Measurements from ENCODE around the gene ARG2.

Gene ARG2

DNA sequence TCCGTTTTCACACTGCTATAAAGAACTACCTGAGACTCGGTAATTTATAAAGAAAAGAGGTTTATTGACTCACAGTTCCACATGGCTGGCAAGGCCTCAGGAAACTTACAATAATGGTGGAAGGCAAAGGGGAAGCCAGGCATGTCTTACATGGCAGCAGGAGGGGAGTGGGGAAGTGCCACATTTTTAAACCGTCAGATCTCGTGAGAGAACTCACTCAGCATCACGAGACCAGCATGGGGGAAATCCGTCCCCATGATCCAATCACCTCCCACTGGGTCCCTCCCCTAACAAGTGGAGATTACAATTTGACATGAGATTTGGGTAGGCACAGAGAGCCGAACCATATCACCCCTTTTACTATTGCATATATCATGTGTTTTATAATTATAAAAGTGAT lies 17.6 kb upstream of the ARG2 start:
- Histone ChIP-seq H3K4me2 (peak overlapping the region in 1 of 11 experiments; percentile 39; a peak in 1 of 22 replicates), H3K9ac (no peak overlapping the region), H4K20me1 (no peaks in the 10 kb centered on the region), H3K27me3 (peaks cover 4 to 21% (median 15%) of the 10 kb centered on the region in 11 experiments; a peak in 15 of 22 replicates), H3K4me1 (peaks cover 0 to 21% (median 7%) of the 10 kb centered on the region in 10 experiments; a peak in 13 of 20 replicates), H3K4me3 (no peak overlapping the region), H3K36me3 (no peaks in the 10 kb centered on the region), H3K9me3 (replicated peaks in 1 of 11) (peaks cover 20 to 28% (median 27%) of the 10 kb centered on the region in 11 experiments), H3K27ac (no peak overlapping the region)
- TF ChIP-seq Cebpa-rat (IDR thresholded peaks at IDR 0.05): no peak

DNA sequence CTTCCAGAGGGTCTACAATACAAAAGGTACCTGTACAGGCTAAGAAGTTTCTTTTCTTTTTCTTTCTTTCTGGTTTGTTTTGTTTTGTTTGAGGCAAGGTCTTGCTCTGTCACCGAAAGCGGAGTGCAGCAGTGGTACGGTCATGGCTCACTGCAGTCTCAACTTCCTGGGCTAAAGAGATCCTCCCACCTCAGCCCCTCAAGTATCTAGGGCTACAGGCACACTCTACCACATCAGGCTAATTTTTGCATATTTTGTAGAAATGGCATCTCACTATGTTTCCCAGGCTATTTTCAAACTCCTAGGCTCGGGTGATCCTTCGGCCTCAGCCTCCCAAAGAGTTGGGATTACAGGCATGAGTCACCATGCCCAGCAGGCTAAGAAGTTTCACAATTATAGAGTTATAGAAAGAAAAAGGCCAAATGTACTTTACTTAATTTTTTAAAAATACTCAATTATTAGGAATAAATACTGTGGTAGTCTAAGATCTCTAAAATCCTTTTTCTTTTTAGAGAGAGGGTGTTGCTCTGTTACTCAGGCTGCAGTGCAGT lies 16.6 kb upstream of the ARG2 start:
- Histone ChIP-seq H3K9me3 (replicated peaks in 1 of 11) (peaks cover 20 to 28% (median 27%) of the 10 kb centered on the region in 11 experiments), H3K9ac (no peak overlapping the region), H3K4me2 (peak overlapping the region in 10 of 11 experiments; percentile 7 to 39 (median 24); a peak in 12 of 22 replicates), H3K27ac (no peak overlapping the region), H3K36me3 (no peaks in the 10 kb centered on the region), H3K4me1 (peaks cover 0 to 21% (median 7%) of the 10 kb centered on the region in 10 experiments; a peak in 13 of 20 replicates), H3K4me3 (no peak overlapping the region), H4K20me1 (no peaks in the 10 kb centered on the region), H3K27me3 (peaks cover 4 to 21% (median 15%) of the 10 kb centered on the region in 11 experiments; a peak in 15 of 22 replicates)
- no peak for TF ChIP-seq Cebpa-rat (IDR thresholded peaks at IDR 0.05)

DNA sequence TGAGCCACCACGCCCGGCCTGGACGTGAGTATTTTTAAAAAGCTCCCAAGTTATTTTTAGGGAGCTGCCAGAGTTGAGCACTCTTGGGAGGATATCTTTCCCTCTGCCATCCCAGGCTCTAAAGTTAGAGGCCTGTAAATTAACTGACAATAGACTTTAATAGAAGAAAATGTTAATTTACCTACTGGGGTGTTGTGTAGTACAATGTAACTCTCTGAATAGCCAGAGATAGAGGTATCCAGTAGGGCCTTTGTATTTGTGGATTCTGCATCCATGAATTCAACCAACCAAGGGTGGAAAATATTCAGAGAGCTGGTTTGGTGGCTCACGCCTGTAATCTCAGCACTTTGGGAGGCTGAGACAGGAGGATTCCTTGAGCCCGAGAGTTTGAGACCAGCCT lies 12.1 kb upstream of the ARG2 start:
- TF ChIP-seq Cebpa-rat (IDR thresholded peaks at IDR 0.05): no peak
- no peaks in the 10 kb centered on the region for H3K36me3 ChIP-seq

DNA sequence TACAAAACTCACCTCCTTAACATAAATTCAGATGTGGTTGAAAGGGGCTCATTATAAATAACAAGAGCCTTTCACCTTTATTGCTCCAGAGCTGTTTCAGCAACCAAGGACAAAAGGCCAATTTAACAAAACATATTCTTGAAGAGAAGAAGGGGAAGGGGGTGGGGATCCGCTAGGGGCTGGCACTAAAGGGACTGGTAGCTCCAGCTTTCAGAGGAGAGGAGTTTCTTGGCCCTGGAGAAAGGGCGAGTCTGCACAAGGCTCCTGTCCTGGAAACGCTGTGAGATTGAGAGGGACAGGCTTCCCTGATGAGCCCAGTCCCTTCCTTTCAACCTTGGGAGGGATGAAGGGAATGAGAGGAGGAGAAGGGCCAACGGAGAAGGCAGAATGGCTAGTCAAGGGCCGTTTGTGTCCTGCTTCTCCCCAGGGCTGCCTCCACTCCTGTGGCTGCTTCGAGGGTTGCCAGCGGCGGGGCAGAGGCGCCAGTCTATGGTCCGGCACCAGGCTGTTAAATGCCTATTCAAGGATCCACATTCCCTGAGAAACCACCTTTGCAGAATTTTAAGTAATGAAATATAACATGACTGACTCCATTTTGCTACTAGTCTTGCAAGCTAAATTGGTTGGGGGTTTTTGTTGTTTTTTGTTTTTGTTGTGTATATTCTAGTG lies 9.9 kb upstream of the ARG2 start:
- no peak overlapping the region for H3K4me3 ChIP-seq
- H3K27me3 ChIP-seq: no peaks in the 10 kb centered on the region
- H4K20me1 ChIP-seq: no peaks in the 10 kb centered on the region
- no peaks in the 10 kb centered on the region for H3K9me3 ChIP-seq (replicated peaks in 1 of 11)
- no peak overlapping the region for H3K27ac ChIP-seq
- H3K9ac ChIP-seq: no peak overlapping the region
- no peak for TF ChIP-seq Cebpa-rat (IDR thresholded peaks at IDR 0.05)
- no peak overlapping the region for H3K4me2 ChIP-seq
- peaks cover 0 to 6% (median 0%) of the 10 kb centered on the region in 10 experiments; a peak in 2 of 20 replicates for H3K4me1 ChIP-seq
- no peaks in the 10 kb centered on the region for H3K36me3 ChIP-seq

More for the DNA sequence above, 12.1 kb upstream of the ARG2 start:
- Histone ChIP-seq H3K27me3 (no peaks in the 10 kb centered on the region), H4K20me1 (no peaks in the 10 kb centered on the region), H3K4me3 (no peak overlapping the region), H3K27ac (no peak overlapping the region), H3K4me2 (no peak overlapping the region), H3K9ac (no peak overlapping the region), H3K9me3 (replicated peaks in 1 of 11) (no peaks in the 10 kb centered on the region; a peak in 1 of 22 replicates), H3K4me1 (peaks cover 0 to 9% (median 6%) of the 10 kb centered on the region in 10 experiments; a peak in 12 of 20 replicates)

DNA sequence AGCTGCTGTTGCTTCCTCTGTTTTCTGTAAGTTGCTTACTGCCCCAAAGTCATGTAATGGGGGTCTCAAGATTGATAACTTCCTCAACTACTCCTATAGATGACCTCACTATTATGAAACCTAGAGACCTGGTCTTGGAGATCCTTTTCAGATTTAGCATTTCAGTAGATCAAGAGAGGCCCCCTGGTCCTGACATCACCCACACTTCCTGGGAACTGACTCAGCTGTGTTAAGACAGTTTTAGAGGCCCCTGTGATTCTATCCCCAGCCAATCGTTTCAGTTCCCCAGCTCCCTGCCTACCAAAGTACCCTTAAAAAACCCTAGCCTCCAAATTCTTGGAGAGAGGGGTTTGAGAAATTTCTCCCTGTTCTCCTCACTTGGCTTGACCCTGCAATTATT lies 9.2 kb upstream of the ARG2 start:
- no peaks in the 10 kb centered on the region for H3K27me3 ChIP-seq
- no peak overlapping the region for H3K4me3 ChIP-seq
- no peaks in the 10 kb centered on the region for H3K9me3 ChIP-seq (replicated peaks in 1 of 11)
- no peak overlapping the region for H3K9ac ChIP-seq
- TF ChIP-seq Cebpa-rat (IDR thresholded peaks at IDR 0.05): no peak
- peak overlapping the region in 1 of 11 experiments; percentile 30; a peak in 2 of 22 replicates for H3K4me2 ChIP-seq
- H3K27ac ChIP-seq: no peak overlapping the region
- H3K36me3 ChIP-seq: no peaks in the 10 kb centered on the region
- peaks cover 0 to 6% (median 0%) of the 10 kb centered on the region in 10 experiments; a peak in 2 of 20 replicates for H3K4me1 ChIP-seq
- H4K20me1 ChIP-seq: no peaks in the 10 kb centered on the region

DNA sequence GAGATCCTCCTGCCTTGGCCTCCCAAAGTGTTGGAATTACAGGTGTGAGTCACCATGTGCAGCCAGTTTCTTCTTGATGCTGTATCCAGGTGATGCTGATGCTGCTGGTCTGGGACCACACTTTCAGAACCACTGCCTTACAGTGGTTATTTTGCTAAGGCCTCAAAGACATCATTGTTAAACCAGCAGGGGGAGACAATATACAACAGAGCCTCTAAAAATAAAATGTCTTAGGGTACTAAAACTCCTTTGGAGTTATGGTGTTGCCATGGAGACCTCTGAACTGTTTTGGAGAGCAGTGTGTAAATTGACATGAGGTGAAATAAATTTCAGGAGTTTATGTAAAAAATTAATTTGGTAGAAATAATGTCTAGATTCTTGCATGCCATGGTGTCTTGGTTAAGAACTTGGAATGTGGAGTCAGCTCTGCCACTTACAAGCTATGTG lies 1.1 kb upstream of the ARG2 start:
- Histone ChIP-seq H4K20me1 (no peaks in the 10 kb centered on the region), H3K9me3 (replicated peaks in 1 of 11) (no peaks in the 10 kb centered on the region), H3K9ac (peak overlapping the region in 2 of 11 experiments; percentile 73 to 82; a peak in 3 of 22 replicates), H3K4me1 (peaks cover 25 to 44% (median 31%) of the 10 kb centered on the region in 10 experiments), H3K4me2 (peak overlapping the region in 9 of 11 experiments; percentile 87 to 99 (median 93); a peak in 15 of 22 replicates), H3K4me3 (peak overlapping the region in 3 of 10 experiments; percentile 67 to 72 (median 68); a peak in 3 of 20 replicates), H3K27ac (peak overlapping the region in 4 of 11 experiments; percentile 32 to 80 (median 55); a peak in 7 of 22 replicates), H3K27me3 (peaks cover 0 to 4% (median 0%) of the 10 kb centered on the region in 11 experiments; a peak in 4 of 22 replicates), H3K36me3 (no peaks in the 10 kb centered on the region)
- no peak for TF ChIP-seq Cebpa-rat (IDR thresholded peaks at IDR 0.05)

DNA sequence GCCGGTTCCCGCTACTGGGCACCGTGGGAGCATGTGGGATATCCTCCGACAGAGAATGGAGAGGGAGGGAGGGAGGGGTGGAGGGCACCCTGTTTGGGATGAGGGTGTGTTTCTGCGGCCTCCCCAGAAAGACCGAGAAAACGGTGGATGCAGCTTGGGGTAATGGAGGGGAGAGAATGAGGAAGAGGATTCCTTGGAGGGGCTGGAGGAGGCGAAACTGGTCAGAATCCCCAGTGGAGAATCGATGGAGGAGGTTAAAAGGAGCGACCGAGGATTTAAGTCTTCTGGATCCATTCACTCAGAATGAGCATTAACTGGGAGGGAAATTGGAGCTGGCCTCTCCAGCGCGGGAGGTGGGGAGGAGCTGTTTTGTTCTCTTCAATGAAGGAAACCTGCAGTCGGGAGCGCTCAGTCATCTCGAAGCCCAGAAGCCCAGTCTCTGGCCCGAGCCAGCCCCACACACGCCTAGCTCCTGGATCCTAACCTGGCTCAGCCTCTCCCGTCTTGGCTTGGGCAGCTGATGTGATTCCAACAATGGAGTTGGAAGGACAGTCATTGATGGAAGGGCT lies 581 bp downstream of the ARG2 start:
- TF ChIP-seq Cebpa-rat (IDR thresholded peaks at IDR 0.05): no peak
- peaks cover 0 to 5% (median 0%) of the 10 kb centered on the region in 11 experiments; a peak in 1 of 22 replicates for H3K9me3 ChIP-seq (replicated peaks in 1 of 11)
- H3K9ac ChIP-seq: peak overlapping the region; percentile 53 to 82 (median 66); a peak in 20 of 22 replicates
- H3K4me1 ChIP-seq: peaks cover 25 to 54% (median 32%) of the 10 kb centered on the region in 10 experiments
- H3K4me3 ChIP-seq: peak overlapping the region; percentile 56 to 78 (median 68)
- H4K20me1 ChIP-seq: no peaks in the 10 kb centered on the region
- H3K36me3 ChIP-seq: peaks cover 0 to 5% (median 0%) of the 10 kb centered on the region in 11 experiments; a peak in 1 of 22 replicates
- H3K4me2 ChIP-seq: peak overlapping the region; percentile 87 to 99 (median 93)
- H3K27ac ChIP-seq: peak overlapping the region in 3 of 11 experiments; percentile 37 to 80 (median 78); a peak in 3 of 22 replicates
- H3K27me3 ChIP-seq: peaks cover 0 to 4% (median 0%) of the 10 kb centered on the region in 11 experiments; a peak in 4 of 22 replicates

DNA sequence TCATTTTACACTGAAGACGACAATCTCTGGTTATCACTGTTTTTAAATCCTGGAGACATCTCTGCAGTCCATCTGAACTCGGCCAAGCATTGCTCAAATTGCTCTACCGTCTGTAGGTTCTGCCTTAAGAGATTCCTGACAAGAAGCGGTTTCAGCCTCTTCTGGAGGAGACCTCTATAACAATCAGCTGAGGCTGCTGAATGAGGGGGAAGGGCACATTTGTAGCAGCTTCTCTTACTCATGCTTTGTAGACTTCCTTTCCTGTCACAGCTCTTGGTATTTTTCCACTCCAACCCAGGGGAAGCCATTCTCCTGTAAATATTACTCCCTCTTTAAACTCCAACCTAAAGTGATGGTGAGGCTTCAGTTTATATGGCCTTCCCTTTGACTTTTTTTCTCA lies 3.0 kb downstream of the ARG2 start:
- H3K27ac ChIP-seq: peak overlapping the region in 7 of 11 experiments; percentile 22 to 83 (median 43); a peak in 13 of 22 replicates
- no peak for TF ChIP-seq Cebpa-rat (IDR thresholded peaks at IDR 0.05)
- peaks cover 25 to 54% (median 32%) of the 10 kb centered on the region in 10 experiments for H3K4me1 ChIP-seq
- peak overlapping the region; percentile 42 to 98 (median 45); a peak in 20 of 22 replicates for H3K4me2 ChIP-seq
- peaks cover 0 to 5% (median 0%) of the 10 kb centered on the region in 11 experiments; a peak in 1 of 22 replicates for H3K36me3 ChIP-seq
- no peaks in the 10 kb centered on the region for H4K20me1 ChIP-seq
- H3K27me3 ChIP-seq: peaks cover 0 to 4% (median 0%) of the 10 kb centered on the region in 11 experiments; a peak in 4 of 22 replicates
- H3K9ac ChIP-seq: peak overlapping the region in 4 of 11 experiments; percentile 29 to 66 (median 53); a peak in 7 of 22 replicates
- H3K9me3 ChIP-seq (replicated peaks in 1 of 11): peaks cover 0 to 5% (median 0%) of the 10 kb centered on the region in 11 experiments; a peak in 1 of 22 replicates
- peak overlapping the region in 2 of 10 experiments; percentile 14 to 31; a peak in 3 of 20 replicates for H3K4me3 ChIP-seq

Measured in BLaER1 treated with 17β-estradiol and CSF1 and Interleukin-3, amounts not matched to agents 10 nM and 100 nM (cell line).